WTC11 (cell line): ENCODE measurements around the gene TLE3. TPM values are rescaled to one million over a fixed set of nuclear protein-coding genes. Genes with fewer than 3 reads are reported as not detected.

Experiments
- ATAC-seq: fragments of 200-7000 bp; cut with Tn5 transposase; 2 replicates; pipeline ENCODE4 v1.10.0; 2021; ENCODE audit warnings: mild to moderate bottlenecking, moderate library complexity
- CTCF ChIA-PET: fragments of 300-600 bp; sonication (Branson Sonifier 250); formaldehyde crosslinking; loops from one replicate; lab custom pipeline; 2021; ENCODE audit warnings: antibody characterized with exemption; lab: Charles Lee
- POLR2A ChIA-PET: fragments of 350-600 bp; sonication (Branson Sonifier 250); formaldehyde crosslinking; loops from one replicate; lab custom pipeline; 2021; ENCODE audit warnings: antibody characterized with exemption; lab: Charles Lee
- DNase-seq: peaks from one replicate; pipeline ENCODE4 v3.0.0; 2021; ENCODE audit warnings: low spot score
- H3K27ac Mint-ChIP-seq: 2 replicates; pipeline ENCODE4 v1.8.0; 2021; ENCODE audit warnings: mixed read lengths
- H3K27me3 Mint-ChIP-seq: 2 replicates; pipeline ENCODE4 v1.8.0; 2021; ENCODE audit warnings: low read depth, mild to moderate bottlenecking, moderate library complexity, mixed read lengths
- H3K36me3 Mint-ChIP-seq: 2 replicates; pipeline ENCODE4 v1.8.0; 2021; ENCODE audit warnings: mixed read lengths
- H3K4me1 Mint-ChIP-seq: 2 replicates; pipeline ENCODE4 v1.8.0; 2022; ENCODE audit warnings: mixed read lengths
- H3K4me3 Mint-ChIP-seq: 2 replicates; pipeline ENCODE4 v1.8.0; 2021; ENCODE audit warnings: mild to moderate bottlenecking, moderate library complexity, mixed read lengths
- H3K9me3 Mint-ChIP-seq: 2 replicates; pipeline ENCODE4 v1.8.0; 2021; ENCODE audit warnings: mixed read lengths
- AR ChIP-seq: fragments of 250-450 bp; sonication (Bioruptor Pico); IDR thresholded peaks from 2 replicates; pipeline ENCODE4 v1.9.0; 2021; ENCODE audit warnings: mild to moderate bottlenecking
- ATF6 ChIP-seq: sonication (generic); formaldehyde crosslinking; IDR thresholded peaks from 2 replicates; pipeline ENCODE4 v1.8.1; 2023; ENCODE audit warnings: mild to moderate bottlenecking, missing genetic modification reagents
- CREB1 ChIP-seq: sonication (generic); formaldehyde crosslinking; IDR thresholded peaks from 2 replicates; pipeline ENCODE4 v1.8.0; 2023; ENCODE audit warnings: mild to moderate bottlenecking, missing genetic modification reagents
- E2F5 ChIP-seq: sonication (generic); formaldehyde crosslinking; IDR thresholded peaks from 2 replicates; pipeline ENCODE4 v1.8.1; 2022; ENCODE audit warnings: mild to moderate bottlenecking, moderate library complexity, missing genetic modification reagents
- ERG ChIP-seq: fragments of 250-450 bp; sonication (Bioruptor Pico); IDR thresholded peaks from 2 replicates; pipeline ENCODE4 v1.8.0; 2021; ENCODE audit warnings: mild to moderate bottlenecking
- ESRRA ChIP-seq: sonication (generic); formaldehyde crosslinking; IDR thresholded peaks from 2 replicates; pipeline ENCODE4 v1.8.1; 2022; ENCODE audit warnings: mild to moderate bottlenecking, missing genetic modification reagents, borderline replicate concordance
- ETV6 ChIP-seq: sonication (generic); formaldehyde crosslinking; IDR thresholded peaks from 2 replicates; pipeline ENCODE4 v1.8.1; 2022; ENCODE audit warnings: mild to moderate bottlenecking, missing genetic modification reagents
- FOXK1 ChIP-seq: sonication (generic); formaldehyde crosslinking; IDR thresholded peaks from 2 replicates; pipeline ENCODE4 v1.8.0; 2022; ENCODE audit warnings: mild to moderate bottlenecking, moderate library complexity, missing genetic modification reagents
- GABPB1 ChIP-seq: sonication (generic); formaldehyde crosslinking; IDR thresholded peaks from 2 replicates; pipeline ENCODE4 v1.8.1; 2023; ENCODE audit warnings: mild to moderate bottlenecking, missing genetic modification reagents
- GTF2I ChIP-seq: fragments of 250-450 bp; sonication (Bioruptor Pico); conservative IDR thresholded peaks from 2 replicates; pipeline ENCODE4 v1.4.0; 2021; ENCODE audit warnings: mild to moderate bottlenecking
- HMGA2 ChIP-seq: fragments of 250-450 bp; sonication (Bioruptor Pico); IDR thresholded peaks from 2 replicates; pipeline ENCODE4 v1.4.0; 2021; ENCODE audit warnings: mild to moderate bottlenecking, moderate library complexity
- KAT7 ChIP-seq: sonication (generic); formaldehyde crosslinking; IDR thresholded peaks from 2 replicates; pipeline ENCODE4 v1.8.1; 2023; ENCODE audit warnings: missing genetic modification reagents, mild to moderate bottlenecking, borderline replicate concordance
- NFE2L1 ChIP-seq: sonication (generic); formaldehyde crosslinking; IDR thresholded peaks from 2 replicates; pipeline ENCODE4 v1.8.1; 2023; ENCODE audit warnings: missing genetic modification reagents
- NFYB ChIP-seq: sonication (generic); formaldehyde crosslinking; conservative IDR thresholded peaks from 2 replicates; pipeline ENCODE4 v1.8.0; 2022; ENCODE audit warnings: low read depth, missing genetic modification reagents
- NR1H2 ChIP-seq: sonication (generic); formaldehyde crosslinking; IDR thresholded peaks from 2 replicates; pipeline ENCODE4 v1.9.0; 2021; ENCODE audit warnings: mild to moderate bottlenecking, moderate library complexity, missing genetic modification reagents
- NR3C1 ChIP-seq: sonication (generic); formaldehyde crosslinking; conservative IDR thresholded peaks from 2 replicates; pipeline ENCODE4 v1.8.1; 2023; ENCODE audit warnings: low read depth, mild to moderate bottlenecking, missing genetic modification reagents
- PREB ChIP-seq: sonication (generic); formaldehyde crosslinking; IDR thresholded peaks from 2 replicates; pipeline ENCODE4 v1.8.1; 2022; ENCODE audit warnings: mild to moderate bottlenecking, missing genetic modification reagents, moderate library complexity, borderline replicate concordance
- RELA ChIP-seq: sonication (generic); formaldehyde crosslinking; IDR thresholded peaks from 2 replicates; pipeline ENCODE4 v1.8.1; 2022; ENCODE audit warnings: missing genetic modification reagents, mild to moderate bottlenecking, borderline replicate concordance
- RORB ChIP-seq: fragments of 250-450 bp; sonication (Bioruptor Pico); IDR thresholded peaks from 2 replicates; pipeline ENCODE4 v1.9.0; 2021; ENCODE audit warnings: mild to moderate bottlenecking
- ZBTB21 ChIP-seq: sonication (generic); formaldehyde crosslinking; IDR thresholded peaks from 2 replicates; pipeline ENCODE4 v1.8.1; 2023; ENCODE audit warnings: mild to moderate bottlenecking, missing genetic modification reagents, borderline replicate concordance
- ZNF263 ChIP-seq: sonication (generic); formaldehyde crosslinking; IDR thresholded peaks from 2 replicates; pipeline ENCODE4 v1.8.1; 2022; ENCODE audit warnings: low read depth, mild to moderate bottlenecking, moderate library complexity, missing genetic modification reagents
- ZNF317 ChIP-seq: sonication (generic); formaldehyde crosslinking; IDR thresholded peaks from 2 replicates; pipeline ENCODE4 v1.8.1; 2023; ENCODE audit warnings: low read depth, mild to moderate bottlenecking, moderate library complexity, missing genetic modification reagents, borderline replicate concordance
- ZNF671 ChIP-seq: fragments of 250-450 bp; sonication (Bioruptor Pico); IDR thresholded peaks from 2 replicates; pipeline ENCODE4 v1.8.0; 2021; ENCODE audit warnings: mild to moderate bottlenecking
- total RNA-seq: library from RNA; stranded (reverse); gene quantifications from 3 replicates; pipeline ENCODE4 v1.2.3, GENCODE V29; 2021

The TLE3 gene
- total RNA-seq, 1 experiment from 2014 or later = 78.7 TPM

GRCh38 chr15:70042553-70043214 lies 55.0 kb downstream of the TLE3 start:
- Mint-ChIP-seq H3K9me3 (peaks cover 6% of the 10 kb centered on the region), H3K27me3 (no peaks in the 10 kb centered on the region), H3K27ac (no peak overlapping the region), H3K4me3 (no peak overlapping the region), H3K4me1 (peaks cover 7% of the 10 kb centered on the region), H3K36me3 (no peaks in the 10 kb centered on the region)
- ChIA-PET CTCF (interaction anchor here (0.8 kb wide), 1 partner anchor 564 kb away, joined by 3 read pairs; no protein-coding TSS in a partner anchor), POLR2A (no interaction called here)
- TF ChIP-seq KAT7 (CRISPR knock-in tag) (no peak), GABPB1 (CRISPR knock-in tag) (no peak), ZNF263 (CRISPR knock-in tag) (no peak), E2F5 (CRISPR knock-in tag) (no peak), HMGA2 (CRISPR knock-in tag) (no peak), FOXK1 (no peak)
- no peak for DNase-seq
- ATAC-seq = no peak

GRCh38 chr15:70039917-70040316 lies 57.8 kb downstream of the TLE3 start:
- H3K4me3 Mint-ChIP-seq = no peak overlapping the region
- peaks cover 6% of the 10 kb centered on the region for H3K9me3 Mint-ChIP-seq
- DNase-seq (no peak), ATAC-seq (no peak)
- POLR2A ChIA-PET = no interaction called here
- CTCF ChIA-PET = no interaction called here
- TF ChIP-seq ZNF671 (no peak), GABPB1 (CRISPR knock-in tag) (no peak), NR3C1 (CRISPR knock-in tag) (no peak)
- H3K27ac Mint-ChIP-seq = no peak overlapping the region
- no peaks in the 10 kb centered on the region for H3K27me3 Mint-ChIP-seq
- H3K4me1 Mint-ChIP-seq = peaks cover 10% of the 10 kb centered on the region
- no peaks in the 10 kb centered on the region for H3K36me3 Mint-ChIP-seq

- ATAC-seq = no peak
- H3K4me1 Mint-ChIP-seq = peaks cover 10% of the 10 kb centered on the region
- TF ChIP-seq PREB (CRISPR knock-in tag) = no peak
- TF ChIP-seq KAT7 (CRISPR knock-in tag) = no peak
- no peak for TF ChIP-seq RORB (CRISPR knock-in tag)
- no peak for TF ChIP-seq E2F5 (CRISPR knock-in tag)
- TF ChIP-seq ESRRA (CRISPR knock-in tag) = no peak
- TF ChIP-seq GTF2I = no peak
- TF ChIP-seq CREB1 (CRISPR knock-in tag) = no peak
- no peak for TF ChIP-seq ZNF317 (CRISPR knock-in tag)
- no peak for TF ChIP-seq AR (CRISPR knock-in tag)
- no peak for TF ChIP-seq ERG
- no peak for TF ChIP-seq NFYB (CRISPR knock-in tag)
- TF ChIP-seq RELA (CRISPR knock-in tag) = no peak
- no peak for TF ChIP-seq ATF6 (CRISPR knock-in tag)
- no peak for TF ChIP-seq NFE2L1 (CRISPR knock-in tag)
- no peak for TF ChIP-seq ZBTB21 (CRISPR knock-in tag)
- no peak for TF ChIP-seq ETV6 (CRISPR knock-in tag)
- no peak for TF ChIP-seq NR1H2 (CRISPR knock-in tag)
- TF ChIP-seq HMGA2 (CRISPR knock-in tag) = no peak
Observed at GRCh38 chr15:70038730-70039392, 58.9 kb downstream of the TLE3 start.

More at GRCh38 chr15:70038730-70039392, 58.9 kb downstream of the TLE3 start:
- DNase-seq = no peak
- Mint-ChIP-seq H3K27ac (no peak overlapping the region), H3K36me3 (no peaks in the 10 kb centered on the region), H3K27me3 (no peaks in the 10 kb centered on the region), H3K4me3 (no peak overlapping the region), H3K9me3 (peaks cover 6% of the 10 kb centered on the region)
- ChIA-PET CTCF (no interaction called here), POLR2A (no interaction called here)
